Measurements from ENCODE around the gene MEIS2.

The MEIS2 gene

GRCh38 chr15:36888011-36888992 lies 212.0 kb downstream of the MEIS2 start:
- DNase-seq: no peak

- no peak for DNase-seq
Observed at GRCh38 chr15:36887214-36887961, 213.0 kb downstream of the MEIS2 start.

- DNase-seq: no peak
Observed at GRCh38 chr15:36886701-36887100, 213.6 kb downstream of the MEIS2 start.

GRCh38 chr15:36886191-36886590 lies 214.2 kb downstream of the MEIS2 start:
- no peak for DNase-seq

- no peak for DNase-seq
Observed at GRCh38 chr15:36885771-36886170, 214.6 kb downstream of the MEIS2 start.

- no peak for DNase-seq
Observed at GRCh38 chr15:36884936-36885635, 215.3 kb downstream of the MEIS2 start.

- DNase-seq: no peak
Observed at GRCh38 chr15:36884518-36884875, 215.9 kb downstream of the MEIS2 start.

GRCh38 chr15:36883713-36884517 lies 216.4 kb downstream of the MEIS2 start:
- DNase-seq: peak; percentile 76 to 80

GRCh38 chr15:36882487-36883131 lies 217.7 kb downstream of the MEIS2 start:
- DNase-seq: no peak

- DNase-seq: no peak
Observed at GRCh38 chr15:36882056-36882455, 218.3 kb downstream of the MEIS2 start.

- no peak for DNase-seq
Observed at GRCh38 chr15:36881516-36881915, 218.8 kb downstream of the MEIS2 start.

- DNase-seq: no peak
Observed at GRCh38 chr15:36880913-36881460, 219.4 kb downstream of the MEIS2 start.

GRCh38 chr15:36880224-36880912 lies 220.0 kb downstream of the MEIS2 start:
- no peak for DNase-seq

GRCh38 chr15:36879568-36880222 lies 220.7 kb downstream of the MEIS2 start:
- DNase-seq: no peak

GRCh38 chr15:36878684-36879262 lies 221.6 kb downstream of the MEIS2 start:
- DNase-seq: no peak

- no peak for DNase-seq
Observed at GRCh38 chr15:36877796-36878683, 222.3 kb downstream of the MEIS2 start.

- no peak for DNase-seq
Observed at GRCh38 chr15:36877294-36877693, 223.1 kb downstream of the MEIS2 start.

GRCh38 chr15:36875740-36876334 lies 224.5 kb downstream of the MEIS2 start:
- DNase-seq: no peak

GRCh38 chr15:36874930-36875329 lies 225.4 kb downstream of the MEIS2 start:
- no peak for DNase-seq

All from activated CD4-positive, alpha-beta T cell treated with anti-CD3 and anti-CD28 coated beads, Interleukin-2, amount 50 U/mL, for 48 hours (primary cell).